22Rv1 (cell line): Measurements from ENCODE around the gene AGRP.

ENCODE experiments used
- CTCF ChIP-seq: fragments of 450-650 bp; IDR thresholded peaks from 2 replicates; pipeline ENCODE4 v1.5.1; 2017; ENCODE audit warnings: mild to moderate bottlenecking
- ZFX ChIP-seq: fragments of 450-650 bp; IDR thresholded peaks from 2 replicates; pipeline ENCODE4 v1.6.1; 2017; ENCODE audit warnings: antibody characterized with exemption, borderline replicate concordance

- TF ChIP-seq CTCF: no peak
- no peak for TF ChIP-seq ZFX
Measured at GRCh38 chr16:67438824-67439393, 44.4 kb downstream of the AGRP start.
